Left ventricle myocardium inferior (tissue), 1 donor: ENCODE results near the gene HDAC7. TPM values are rescaled to one million over a fixed set of nuclear protein-coding genes. Genes with fewer than 3 reads are reported as not detected.

Experiments used
- DNase-seq: peaks from one replicate; pipeline ENCODE4 v3.0.0-alpha.2; 2020
- H3K27ac ChIP-seq: fragments of 200-600 bp; replicated peaks from 2 replicates; pipeline ENCODE4 v1.8.0; 2021
- H3K27me3 ChIP-seq: fragments of 200-600 bp; 2 replicates; pipeline ENCODE4 v1.8.0; 2021; ENCODE audit warnings: low read depth
- H3K36me3 ChIP-seq: fragments of 200-600 bp; 2 replicates; pipeline ENCODE4 v1.8.0; 2021
- H3K4me1 ChIP-seq: fragments of 200-600 bp; 2 replicates; pipeline ENCODE4 v1.8.0; 2021
- H3K4me3 ChIP-seq: fragments of 200-600 bp; 2 replicates; pipeline ENCODE4 v1.8.0; 2021; ENCODE audit warnings: mild to moderate bottlenecking, moderate library complexity
- H3K9me3 ChIP-seq: fragments of 200-600 bp; replicated peaks from 2 replicates; pipeline ENCODE4 v1.8.0; 2021
- CTCF ChIP-seq: fragments of 200-600 bp; IDR thresholded peaks from 2 replicates; pipeline ENCODE4 v1.8.0; 2021; ENCODE audit warnings: antibody characterized with exemption, mild to moderate bottlenecking, borderline replicate concordance
- intact Hi-C: fragments of 100-400 bp; cut with micrococcal nuclease; formaldehyde crosslinking; loops from one replicate; pipeline ENCODE4 v1.11.0; 2022
- total RNA-seq: library from RNA; stranded (reverse); fragmentation: NEBNext Ultra II Directional; extraction: Animal tissue kit (Norgen Biotek cat#: 25700); gene quantifications from one replicate; pipeline ENCODE4 v1.2.1, GENCODE V29; 2021
- donor health status: DM: no; HTN: yes; CAD: no; lungs with severe emphysema.

HDAC7 gene
- total RNA-seq, 1 donor from 2014 or later = 47.1 TPM

- intact Hi-C loops = no loop called here
- H3K4me3 ChIP-seq = no peak overlapping the region
- no peak overlapping the region for H3K27ac ChIP-seq
- DNase-seq = no peak
- H3K27me3 ChIP-seq = no peaks in the 10 kb centered on the region
- peaks cover 36% of the 10 kb centered on the region for H3K36me3 ChIP-seq
- peaks cover 43% of the 10 kb centered on the region for H3K4me1 ChIP-seq
- TF ChIP-seq CTCF = no peak
- no peaks in the 10 kb centered on the region for H3K9me3 ChIP-seq
Observed at GRCh38 chr12:47746073-47746472, 73.6 kb downstream of the HDAC7 start.

- no peaks in the 10 kb centered on the region for H3K9me3 ChIP-seq
- peak overlapping the region; percentile 2 for H3K27ac ChIP-seq
- H3K36me3 ChIP-seq = peaks cover 35% of the 10 kb centered on the region
- no peaks in the 10 kb centered on the region for H3K27me3 ChIP-seq
- no peak for TF ChIP-seq CTCF
- no peak overlapping the region for H3K4me3 ChIP-seq
- H3K4me1 ChIP-seq = peaks cover 43% of the 10 kb centered on the region
- DNase-seq = peak; percentile 34
- intact Hi-C loops = no loop called here
Observed at GRCh38 chr12:47745485-47746041, 74.1 kb downstream of the HDAC7 start.

- no peak for TF ChIP-seq CTCF
- Histone ChIP-seq H3K4me3 (no peak overlapping the region), H3K36me3 (peaks cover 28% of the 10 kb centered on the region), H3K9me3 (no peaks in the 10 kb centered on the region), H3K27ac (peak overlapping the region; percentile 2), H3K4me1 (peaks cover 44% of the 10 kb centered on the region), H3K27me3 (no peaks in the 10 kb centered on the region)
- intact Hi-C loops = no loop called here
- no peak for DNase-seq
Observed at GRCh38 chr12:47744778-47745436, 74.8 kb downstream of the HDAC7 start.

- no peak overlapping the region for H3K27ac ChIP-seq
- peak; percentile 49 for TF ChIP-seq CTCF
- H3K4me1 ChIP-seq = peaks cover 51% of the 10 kb centered on the region
- intact Hi-C loops = no loop called here
- H3K36me3 ChIP-seq = peaks cover 28% of the 10 kb centered on the region
- DNase-seq = no peak
- no peak overlapping the region for H3K4me3 ChIP-seq
- no peaks in the 10 kb centered on the region for H3K9me3 ChIP-seq
- H3K27me3 ChIP-seq = no peaks in the 10 kb centered on the region
Observed at GRCh38 chr12:47744005-47744651, 75.6 kb downstream of the HDAC7 start.

GRCh38 chr12:47743311-47743860 lies 76.3 kb downstream of the HDAC7 start:
- Histone ChIP-seq H3K9me3 (no peaks in the 10 kb centered on the region), H3K4me1 (peaks cover 59% of the 10 kb centered on the region), H3K4me3 (no peak overlapping the region), H3K27ac (no peak overlapping the region), H3K27me3 (no peaks in the 10 kb centered on the region), H3K36me3 (peaks cover 23% of the 10 kb centered on the region)
- DNase-seq = no peak
- intact Hi-C loops = no loop called here
- TF ChIP-seq CTCF = no peak
